CD14-positive monocyte (primary cell): ENCODE measurements around the gene LEMD1. TPM values are rescaled to one million over a fixed set of nuclear protein-coding genes. Genes with fewer than 3 reads are reported as not detected.

Experiments used
- DNase-seq, 3 donors: peaks; one replicate each; pipeline ENCODE4 v3.0.0-alpha.2; 2011 to 2022
- H2AFZ ChIP-seq: 2 replicates; pipeline ENCODE4 v1.6.0; 2012; ENCODE audit warnings: mild to moderate bottlenecking, low read depth, low read length, inconsistent platforms; ENCODE audit not compliant: insufficient read depth, poor library complexity, severe bottlenecking
- H3K27ac ChIP-seq, 2 donors: 1 replicate in 1 of 2; 2 replicates in 1 of 2; pipeline ENCODE4 v1.5.1; 2012 to 2013; ENCODE audit warnings: low read length in 2 of 2, control low read depth in 1 of 2, inconsistent platforms in 1 of 2, low read depth in 1 of 2, mild to moderate bottlenecking in 1 of 2
- H3K27me3 ChIP-seq, 2 donors: one replicate each; pipeline versions ENCODE4 v1.6.0 to v1.6.1; 2011 to 2013; ENCODE audit warnings: low read length in 2 of 2; ENCODE audit not compliant: control insufficient read depth in 2 of 2, insufficient read depth in 2 of 2
- H3K36me3 ChIP-seq, 2 donors: replicated peaks in 1 of 2; 1 replicate in 1 of 2; 2 replicates in 1 of 2; pipeline versions ENCODE4 v1.5.1 to v1.6.1; 2012 to 2013; ENCODE audit warnings: low read length in 2 of 2, control low read depth in 1 of 2, inconsistent platforms in 1 of 2, mild to moderate bottlenecking in 1 of 2; ENCODE audit not compliant: insufficient read depth in 2 of 2, control insufficient read depth in 1 of 2
- H3K4me1 ChIP-seq, 2 donors: 1 replicate in 1 of 2; 2 replicates in 1 of 2; pipeline versions ENCODE4 v1.5.1 to v1.6.1; 2012 to 2013; ENCODE audit warnings: low read length in 2 of 2, control low read depth in 1 of 2, inconsistent platforms in 1 of 2, mild to moderate bottlenecking in 1 of 2, moderate library complexity in 1 of 2; ENCODE audit not compliant: insufficient read depth in 2 of 2, control insufficient read depth in 1 of 2
- H3K4me2 ChIP-seq: replicated peaks from 2 replicates; pipeline ENCODE3; 2012; ENCODE audit warnings: low read length, moderate library complexity, mild to moderate bottlenecking; ENCODE audit not compliant: poor library complexity, severe bottlenecking; ENCODE audit errors: extremely low read depth
- H3K4me3 ChIP-seq, 3 experiments: fragments of 200-600 bp in 1 of 3; sonication (generic) in 1 of 3; replicated peaks in 1 of 3; 1 replicate in 2 of 3; 2 replicates in 1 of 3; pipeline ENCODE4 v1.5.1; 2011 to 2013; ENCODE audit warnings: low read length in 3 of 3, mild to moderate bottlenecking in 3 of 3, control low read depth in 2 of 3, low read depth in 2 of 3, inconsistent platforms in 1 of 3, moderate library complexity in 1 of 3
- H3K79me2 ChIP-seq: 2 replicates; pipeline ENCODE4 v1.6.0; 2012; ENCODE audit warnings: mild to moderate bottlenecking, control low read depth, inconsistent platforms, low read length, moderate library complexity; ENCODE audit not compliant: insufficient read depth
- H3K9ac ChIP-seq: 2 replicates; pipeline ENCODE4 v1.6.0; 2017; ENCODE audit warnings: low read length, mild to moderate bottlenecking; ENCODE audit not compliant: insufficient read depth, poor library complexity, severe bottlenecking
- H3K9me3 ChIP-seq, 2 donors: replicated peaks in 1 of 2; 1 replicate in 1 of 2; 2 replicates in 1 of 2; pipeline versions ENCODE4 v1.5.1 to v1.6.1; 2012 to 2013; ENCODE audit warnings: low read length in 2 of 2, control low read depth in 1 of 2; ENCODE audit not compliant: control insufficient read depth in 1 of 2, insufficient read depth in 1 of 2
- H4K20me1 ChIP-seq: 2 replicates; pipeline ENCODE4 v1.6.0; 2012; ENCODE audit warnings: mild to moderate bottlenecking, low read length, control low read depth, moderate library complexity; ENCODE audit not compliant: insufficient read depth
- H3K27ac Mint-ChIP-seq, 7 donors: one replicate each; pipeline ENCODE4 v1.8.0; 2020; ENCODE audit warnings: mild to moderate bottlenecking in 7 of 7, mixed read lengths in 7 of 7, moderate library complexity in 6 of 7, inconsistent platforms in 2 of 7
- H3K27me3 Mint-ChIP-seq, 3 donors: one replicate each; pipeline ENCODE4 v1.8.0; 2021 to 2022; ENCODE audit warnings: low read depth in 3 of 3, mild to moderate bottlenecking in 3 of 3, mixed read lengths in 3 of 3, moderate library complexity in 3 of 3, inconsistent platforms in 1 of 3
- H3K36me3 Mint-ChIP-seq, 2 donors: one replicate each; pipeline ENCODE4 v1.8.0; 2020; ENCODE audit warnings: mixed read lengths in 2 of 2, inconsistent platforms in 1 of 2, mild to moderate bottlenecking in 1 of 2
- H3K4me1 Mint-ChIP-seq: one replicate; pipeline ENCODE4 v1.8.0; 2020; ENCODE audit warnings: mild to moderate bottlenecking, mixed read lengths
- H3K4me3 Mint-ChIP-seq, 2 donors: one replicate each; pipeline ENCODE4 v1.8.0; 2020; ENCODE audit warnings: mild to moderate bottlenecking in 2 of 2, mixed read lengths in 2 of 2, moderate library complexity in 1 of 2
- H3K9me3 Mint-ChIP-seq, 7 donors: one replicate each; pipeline ENCODE4 v1.8.0; 2020 to 2022; ENCODE audit warnings: mixed read lengths in 7 of 7, mild to moderate bottlenecking in 6 of 7, moderate library complexity in 6 of 7, inconsistent platforms in 2 of 7
- CTCF ChIP-seq: fragments of 200-600 bp; IDR thresholded peaks from one replicate; pipeline ENCODE4 v1.8.0; 2022; ENCODE audit warnings: antibody characterized with exemption, mild to moderate bottlenecking
- WGBS: methylation state at CpG from one replicate; pipeline ENCODE4 v1.1.5; 2013; ENCODE audit warnings: missing lambda C conversion rate; ENCODE audit not compliant: insufficient coverage; 5-methylcytosine and 5-hydroxymethylcytosine counted together
- intact Hi-C, 2 donors: fragments of 100-400 bp; cut with micrococcal nuclease; formaldehyde crosslinking; loops; one replicate each; pipeline versions ENCODE4 v1.15.0 to v1.15.1; 2023
- polyA plus RNA-seq, 3 donors: library from polyadenylated mRNA; depleted of rRNA in 1 of 3; unstranded in 2 of 3; stranded (reverse) in 1 of 3; fragments of 300-500 nt in 2 of 3; fragments of >200 nt in 1 of 3; fragmentation: Illumina TruSeq in 2 of 3; gene quantifications; 1 replicate in 2 of 3; 2 replicates in 1 of 3; pipeline ENCODE4 v1.2.3, GENCODE V29; 2012 to 2021

The LEMD1 gene
- polyA plus RNA-seq, 3 donors = not detected

GRCh38 chr1:205432116-205432515 lies 10.3 kb upstream of the LEMD1 start:
- no peaks in the 10 kb centered on the region for H3K36me3 ChIP-seq
- no peak overlapping the region for H3K4me2 ChIP-seq
- TF ChIP-seq CTCF = no peak
- H3K27me3 ChIP-seq = peaks cover 0 to 4% of the 10 kb centered on the region in 2 donors
- Mint-ChIP-seq H3K4me3 (no peak overlapping the region), H3K27me3 (peaks cover 4 to 32% (median 23%) of the 10 kb centered on the region in 3 donors), H3K9me3 (peaks cover 0 to 3% (median 0%) of the 10 kb centered on the region in 7 donors), H3K36me3 (no peaks in the 10 kb centered on the region), H3K4me1 (peaks cover 25% of the 10 kb centered on the region), H3K27ac (no peak overlapping the region)
- H3K27ac ChIP-seq = no peak overlapping the region
- no peaks in the 10 kb centered on the region for H3K9me3 ChIP-seq
- no peak for DNase-seq
- WGBS = no CpG with 5 or more reads among the region's 2 CpGs
- no peak overlapping the region for H3K9ac ChIP-seq
- no peak overlapping the region for H2AFZ ChIP-seq
- intact Hi-C loops = no loop called here
- no peaks in the 10 kb centered on the region for H4K20me1 ChIP-seq
- no peaks in the 10 kb centered on the region for H3K79me2 ChIP-seq
- H3K4me3 ChIP-seq = no peak overlapping the region
- H3K4me1 ChIP-seq = peaks cover 14 to 31% of the 10 kb centered on the region in 2 donors

DNA sequence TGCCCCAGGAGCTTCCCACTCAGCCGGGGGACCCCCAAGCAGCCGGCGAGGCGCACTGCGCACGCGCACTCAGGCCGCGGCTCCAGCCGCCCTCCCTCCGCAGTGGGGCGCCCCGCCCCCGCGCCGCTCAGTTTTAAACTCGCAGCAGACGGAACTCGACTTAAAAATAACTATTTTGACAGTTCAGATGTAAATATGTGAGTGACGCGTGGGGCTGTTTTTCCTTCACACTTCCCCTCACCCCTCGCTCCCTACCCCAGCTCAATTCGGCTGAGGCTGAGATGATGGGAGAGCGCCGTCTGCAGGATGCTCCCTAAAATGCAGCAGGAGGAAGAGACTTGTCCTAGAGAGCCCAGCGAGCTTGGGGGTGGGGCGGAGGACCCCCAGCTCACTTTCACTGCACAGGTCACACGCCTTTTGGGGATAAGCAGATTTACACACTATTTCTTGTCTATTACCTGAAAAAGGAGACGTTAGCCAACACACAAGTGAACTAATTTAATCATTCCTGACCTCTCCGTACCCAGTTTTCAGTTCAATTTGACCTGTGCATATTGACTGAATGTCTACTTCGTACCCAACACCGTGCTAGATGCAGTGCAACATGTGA lies 8.9 kb upstream of the LEMD1 start:
- no peaks in the 10 kb centered on the region for H3K36me3 ChIP-seq
- no peak overlapping the region for H3K27ac ChIP-seq
- peak; percentile 18 to 47 (median 26) for DNase-seq
- peak; percentile 86 for TF ChIP-seq CTCF
- intact Hi-C loops = no loop called here
- H3K4me3 ChIP-seq = peak overlapping the region in 2 of 3 experiments; percentile 9 to 73
- Mint-ChIP-seq H3K27ac (no peak overlapping the region), H3K4me1 (peaks cover 21% of the 10 kb centered on the region), H3K27me3 (peaks cover 12 to 36% (median 24%) of the 10 kb centered on the region in 3 donors), H3K9me3 (peaks cover 0 to 3% (median 0%) of the 10 kb centered on the region in 7 donors), H3K36me3 (no peaks in the 10 kb centered on the region), H3K4me3 (peak overlapping the region; percentile 74 to 92)
- WGBS = 14% methylated on average over 15 of the region's 32 CpGs
- no peaks in the 10 kb centered on the region for H3K79me2 ChIP-seq
- H4K20me1 ChIP-seq = no peaks in the 10 kb centered on the region
- no peaks in the 10 kb centered on the region for H3K9me3 ChIP-seq
- H3K9ac ChIP-seq = peak overlapping the region; percentile 41
- peak overlapping the region; percentile 75 for H3K4me2 ChIP-seq
- peaks cover 0 to 4% of the 10 kb centered on the region in 2 donors for H3K27me3 ChIP-seq
- peak overlapping the region; percentile 77 for H2AFZ ChIP-seq
- H3K4me1 ChIP-seq = peaks cover 14 to 20% of the 10 kb centered on the region in 2 donors
